CD4-positive, alpha-beta T cell (primary cell): ENCODE data around the gene FLNC. TPM values are rescaled to one million over a fixed set of nuclear protein-coding genes. Genes with fewer than 3 reads are reported as not detected.

Experiments used
- ATAC-seq: fragments of 200-7000 bp; cut with Tn5 transposase; one replicate; pipeline ENCODE4 v1.10.0; 2022; ENCODE audit warnings: mild to moderate bottlenecking; ENCODE audit not compliant: poor library complexity
- CTCF ChIA-PET: fragments of 350-600 bp; sonication (Branson Sonifier 250); formaldehyde crosslinking; loops from one replicate; lab custom pipeline; 2021; ENCODE audit warnings: antibody characterized with exemption, inconsistent platforms; lab: Charles Lee
- POLR2A ChIA-PET: fragments of 350-600 bp; sonication (Branson Sonifier 250); formaldehyde crosslinking; loops from one replicate; lab custom pipeline; 2021; ENCODE audit warnings: antibody characterized with exemption, inconsistent platforms; lab: Charles Lee
- DNase-seq, 14 experiments: peaks; one replicate each; pipeline ENCODE4 v3.0.0-alpha.2; 2013 to 2020; ENCODE audit warnings: mixed read lengths in 2 of 14
- H3K27ac ChIP-seq, 2 donors: one replicate each; pipeline versions ENCODE4 v1.5.1 to v1.7.0; 2013; ENCODE audit warnings: low read length in 2 of 2, low read depth in 1 of 2, mild to moderate bottlenecking in 1 of 2
- H3K27me3 ChIP-seq, 2 experiments: 1 replicate in 1 of 2; 2 replicates in 1 of 2; pipeline versions ENCODE4 v1.6.1 to v1.7.0; 2013; ENCODE audit warnings: low read length in 2 of 2, control low read depth in 1 of 2, mild to moderate bottlenecking in 1 of 2, moderate library complexity in 1 of 2; ENCODE audit not compliant: insufficient read depth in 2 of 2, control insufficient read depth in 1 of 2
- H3K36me3 ChIP-seq: one replicate; pipeline ENCODE4 v1.6.1; 2013; ENCODE audit warnings: low read length, control low read depth; ENCODE audit not compliant: insufficient read depth
- H3K4me1 ChIP-seq: one replicate; pipeline ENCODE4 v1.6.1; 2013; ENCODE audit warnings: low read length, control low read depth; ENCODE audit not compliant: insufficient read depth
- H3K4me3 ChIP-seq: one replicate; pipeline ENCODE4 v1.5.1; 2013; ENCODE audit warnings: mild to moderate bottlenecking, low read length, moderate library complexity
- H3K9me3 ChIP-seq, 2 experiments: 1 replicate in 1 of 2; 2 replicates in 1 of 2; pipeline versions ENCODE4 v1.6.1 to v1.7.0; 2013; ENCODE audit warnings: low read length in 2 of 2, mild to moderate bottlenecking in 2 of 2, control low read depth in 1 of 2, moderate library complexity in 1 of 2; ENCODE audit not compliant: control insufficient read depth in 1 of 2, insufficient read depth in 1 of 2
- H3K27ac Mint-ChIP-seq: one replicate; pipeline ENCODE4 v1.8.0; 2020; ENCODE audit warnings: mixed read lengths
- H3K27me3 Mint-ChIP-seq: one replicate; pipeline ENCODE4 v1.8.0; 2021; ENCODE audit warnings: mixed read lengths
- H3K36me3 Mint-ChIP-seq: one replicate; pipeline ENCODE4 v1.8.0; 2021; ENCODE audit warnings: low read depth, mixed read lengths
- H3K4me1 Mint-ChIP-seq: one replicate; pipeline ENCODE4 v1.8.0; 2021; ENCODE audit warnings: low read depth, mixed read lengths
- H3K4me3 Mint-ChIP-seq: one replicate; pipeline ENCODE4 v1.8.0; 2020; ENCODE audit warnings: mild to moderate bottlenecking, mixed read lengths
- H3K9me3 Mint-ChIP-seq: one replicate; pipeline ENCODE4 v1.8.0; 2020; ENCODE audit warnings: mixed read lengths
- CTCF ChIP-seq: fragments of 200-600 bp; IDR thresholded peaks from one replicate; pipeline ENCODE4 v1.8.0; 2022; ENCODE audit warnings: antibody characterized with exemption, mild to moderate bottlenecking
- intact Hi-C, 2 experiments: fragments of 100-400 bp; cut with DNase I in 1 of 2; cut with micrococcal nuclease in 1 of 2; formaldehyde crosslinking; loops; one replicate each; pipeline versions ENCODE4 v1.15.1 to v1.9.0; 2023 to 2025; cut with DNase I, micrococcal nuclease
- total RNA-seq, 174 experiments: library from RNA in 2 of 174; stranded (reverse) in 2 of 174; gene quantifications; one replicate each; pipeline ENCODE4 v1.2.3 and lab custom pipeline; 2021 to 2026

The FLNC gene
- total RNA-seq, 2 experiments from 2014 or later: 0.06 to 0.08 TPM

GRCh38 chr7:128835790-128836641, 5.8 kb downstream of the FLNC start:
- DNase-seq: no peak
- TF ChIP-seq CTCF: no peak
- no peak overlapping the region for H3K27ac Mint-ChIP-seq
- Histone ChIP-seq H3K4me3 (no peak overlapping the region), H3K36me3 (no peaks in the 10 kb centered on the region), H3K4me1 (peaks cover 9% of the 10 kb centered on the region), H3K27me3 (peaks cover 12 to 15% of the 10 kb centered on the region in 2 experiments), H3K9me3 (peaks cover 0 to 6% of the 10 kb centered on the region in 2 experiments), H3K27ac (no peak overlapping the region)
- ChIA-PET POLR2A (no interaction called here), CTCF (interaction anchor here (1.1 kb wide), 1 partner anchor 79 kb away, joined by 3 read pairs; no protein-coding TSS in a partner anchor)
- intact Hi-C loops: no loop called here
- no peak overlapping the region for H3K4me3 Mint-ChIP-seq
- H3K9me3 Mint-ChIP-seq: no peaks in the 10 kb centered on the region
- H3K36me3 Mint-ChIP-seq: no peaks in the 10 kb centered on the region
- H3K4me1 Mint-ChIP-seq: no peaks in the 10 kb centered on the region
- peaks cover 3% of the 10 kb centered on the region for H3K27me3 Mint-ChIP-seq
- ATAC-seq: no peak

- intact Hi-C loops: no loop called here
- H3K9me3 ChIP-seq: no peaks in the 10 kb centered on the region
- no peaks in the 10 kb centered on the region for H3K9me3 Mint-ChIP-seq
- H3K4me3 ChIP-seq: no peak overlapping the region
- H3K4me1 Mint-ChIP-seq: no peaks in the 10 kb centered on the region
- POLR2A ChIA-PET: no interaction called here
- no peak overlapping the region for H3K4me3 Mint-ChIP-seq
- CTCF ChIA-PET: no interaction called here
- no peaks in the 10 kb centered on the region for H3K27me3 Mint-ChIP-seq
- DNase-seq: peak in 1 of 14 experiments; percentile 11
- H3K36me3 ChIP-seq: no peaks in the 10 kb centered on the region
- H3K4me1 ChIP-seq: peaks cover 5% of the 10 kb centered on the region
- peaks cover 5 to 7% of the 10 kb centered on the region in 2 experiments for H3K27me3 ChIP-seq
- ATAC-seq: no peak
- H3K36me3 Mint-ChIP-seq: no peaks in the 10 kb centered on the region
- H3K27ac ChIP-seq: no peak overlapping the region
- TF ChIP-seq CTCF: no peak
- no peak overlapping the region for H3K27ac Mint-ChIP-seq
These were observed 6.6 kb downstream of the FLNC start for GRCh38 chr7:128836729-128837348.

- Histone ChIP-seq H3K9me3 (no peaks in the 10 kb centered on the region), H3K27ac (no peak overlapping the region), H3K36me3 (no peaks in the 10 kb centered on the region), H3K4me3 (no peak overlapping the region), H3K4me1 (peaks cover 9% of the 10 kb centered on the region), H3K27me3 (peaks cover 0 to 3% of the 10 kb centered on the region in 2 experiments)
- CTCF ChIA-PET: no interaction called here
- H3K36me3 Mint-ChIP-seq: no peaks in the 10 kb centered on the region
- H3K4me1 Mint-ChIP-seq: no peaks in the 10 kb centered on the region
- no peak overlapping the region for H3K27ac Mint-ChIP-seq
- DNase-seq (peak in 1 of 14 experiments; percentile 5), ATAC-seq (no peak)
- POLR2A ChIA-PET: no interaction called here
- H3K4me3 Mint-ChIP-seq: no peak overlapping the region
- no peaks in the 10 kb centered on the region for H3K9me3 Mint-ChIP-seq
- H3K27me3 Mint-ChIP-seq: no peaks in the 10 kb centered on the region
- intact Hi-C loops: no loop called here
- no peak for TF ChIP-seq CTCF
These were observed 7.3 kb downstream of the FLNC start for GRCh38 chr7:128837521-128837921.
